Skeletal muscle tissue (tissue), 5 donors: ENCODE measurements around the gene RB1. TPM values are rescaled to one million over a fixed set of nuclear protein-coding genes. Genes with fewer than 3 reads are reported as not detected.

Source experiments
- H3K27ac ChIP-seq: one replicate; pipeline ENCODE4 v1.7.0; 2013; ENCODE audit warnings: mild to moderate bottlenecking, low read depth, low read length, inconsistent platforms
- H3K27me3 ChIP-seq, 3 donors: one replicate each; pipeline ENCODE4 v1.7.0; 2013; ENCODE audit warnings: low read length in 3 of 3; ENCODE audit not compliant: control insufficient read depth in 3 of 3, insufficient read depth in 3 of 3
- H3K36me3 ChIP-seq, 3 donors: one replicate each; pipeline ENCODE4 v1.7.0; 2013; ENCODE audit warnings: low read length in 3 of 3; ENCODE audit not compliant: control insufficient read depth in 3 of 3, insufficient read depth in 3 of 3
- H3K4me1 ChIP-seq, 3 donors: one replicate each; pipeline ENCODE4 v1.7.0; 2013; ENCODE audit warnings: low read length in 3 of 3, mild to moderate bottlenecking in 3 of 3; ENCODE audit not compliant: control insufficient read depth in 3 of 3, insufficient read depth in 3 of 3
- H3K4me3 ChIP-seq, 3 donors: one replicate each; pipeline ENCODE4 v1.7.0; 2013; ENCODE audit warnings: low read length in 3 of 3
- H3K9ac ChIP-seq, 3 donors: one replicate each; pipeline ENCODE4 v1.7.0; 2013; ENCODE audit warnings: low read length in 3 of 3, mild to moderate bottlenecking in 3 of 3, moderate library complexity in 2 of 3, low read depth in 1 of 3
- H3K9me3 ChIP-seq, 3 donors: one replicate each; pipeline ENCODE4 v1.7.0; 2013; ENCODE audit warnings: low read length in 3 of 3; ENCODE audit not compliant: control insufficient read depth in 3 of 3
- small RNA-seq: library from RNA; depleted of rRNA; stranded (forward); fragments of <200 nt; gene quantifications from one replicate; pipeline ENCODE3, GENCODE V24; 2014
- total RNA-seq: library from RNA; depleted of rRNA; stranded (reverse); fragments of >200 nt; gene quantifications from one replicate; pipeline ENCODE4 v1.2.3, GENCODE V29; 2014
- donor health status: Osteomylitis.

The RB1 gene
- total RNA-seq, 1 donor from 2014 or later: 39.7 TPM

- Histone ChIP-seq H3K4me3 (no peak overlapping the region), H3K9ac (no peak overlapping the region), H3K4me1 (peaks cover 0 to 1% (median under 1%) of the 10 kb centered on the region in 3 donors), H3K9me3 (no peaks in the 10 kb centered on the region), H3K27me3 (no peaks in the 10 kb centered on the region), H3K36me3 (no peaks in the 10 kb centered on the region), H3K27ac (no peak overlapping the region)
These were observed 222.7 kb downstream of the RB1 start for GRCh38 chr13:48526286-48526685.

GRCh38 chr13:48527955-48528354, 224.4 kb downstream of the RB1 start:
- Histone ChIP-seq H3K27me3 (no peaks in the 10 kb centered on the region), H3K9ac (no peak overlapping the region), H3K4me3 (peak overlapping the region in 1 of 3 donors; percentile 0), H3K4me1 (peaks cover 6 to 8% (median 6%) of the 10 kb centered on the region in 3 donors), H3K36me3 (no peaks in the 10 kb centered on the region), H3K27ac (no peak overlapping the region), H3K9me3 (no peaks in the 10 kb centered on the region)

GRCh38 chr13:48528720-48529119, 225.2 kb downstream of the RB1 start:
- no peak overlapping the region for H3K4me3 ChIP-seq
- no peaks in the 10 kb centered on the region for H3K27me3 ChIP-seq
- no peak overlapping the region for H3K9ac ChIP-seq
- peaks cover 6 to 10% (median 8%) of the 10 kb centered on the region in 3 donors for H3K4me1 ChIP-seq
- no peaks in the 10 kb centered on the region for H3K9me3 ChIP-seq
- no peaks in the 10 kb centered on the region for H3K36me3 ChIP-seq
- H3K27ac ChIP-seq: no peak overlapping the region

GRCh38 chr13:48530833-48531232, 227.3 kb downstream of the RB1 start:
- Histone ChIP-seq H3K9me3 (no peaks in the 10 kb centered on the region), H3K4me3 (no peak overlapping the region), H3K27me3 (no peaks in the 10 kb centered on the region), H3K4me1 (peaks cover 6 to 10% (median 8%) of the 10 kb centered on the region in 3 donors), H3K9ac (peak overlapping the region in 1 of 3 donors; percentile 80), H3K36me3 (no peaks in the 10 kb centered on the region), H3K27ac (no peak overlapping the region)

Small RNA genes lying within 50 kb of the gene (small RNA-seq; reads per million reads assigned to genes)
- not detected for gene RF00017

Other genes with a start within 250 kb of the RB1 start
- 26.6 TPM for gene MED4, start 208.6 kb upstream of the RB1 start, total RNA-seq
- 75.2 TPM for gene ITM2B, start 70.5 kb upstream of the RB1 start, total RNA-seq
- 22.4 TPM for gene LPAR6, start 109.4 kb downstream of the RB1 start, total RNA-seq
- gene RCBTB2, start 229.3 kb downstream of the RB1 start, total RNA-seq: 18.3 TPM